Measurements from ENCODE around the gene PER3. TPM values are rescaled to one million over a fixed set of nuclear protein-coding genes. Genes with fewer than 3 reads are reported as not detected.

Gene PER3
- total and polyA plus RNA-seq, 9 of the 15 experiments (the other 6 are each of a cell fraction or from before 2014, with no cell fraction given) = 11.9 to 22.5 (median 14.6) TPM

DNA sequence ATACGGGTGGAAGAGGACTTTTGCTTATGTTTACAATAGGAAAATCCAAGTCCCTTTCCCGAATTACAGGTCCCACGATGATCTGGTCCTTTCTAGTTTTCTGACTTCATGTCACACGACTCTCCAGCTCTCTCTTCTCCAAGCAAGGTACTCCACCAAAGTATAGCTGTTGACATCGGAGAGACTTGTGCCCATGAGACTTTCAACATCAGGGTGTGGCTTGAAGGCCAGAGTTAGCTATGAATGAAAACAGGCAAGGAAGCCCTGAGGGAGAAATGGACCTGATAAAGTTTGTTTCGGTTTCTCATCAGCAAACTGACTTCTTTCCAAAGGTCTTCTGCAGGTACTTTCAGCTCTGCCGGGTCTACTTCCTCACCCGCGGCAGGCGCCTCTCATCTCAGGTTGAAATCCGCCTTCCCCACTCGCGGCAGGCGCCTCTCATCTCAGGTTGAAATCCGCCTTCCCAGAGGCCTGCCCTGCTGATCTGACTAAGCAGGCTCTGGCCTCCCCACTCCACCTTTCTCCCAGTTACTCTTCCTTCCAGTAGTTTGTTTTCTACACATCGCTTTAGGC, 2.1 kb upstream of the PER3 start (continued):
- TF ChIP-seq ZNF655 (CRISPR knock-in tag; IDR thresholded peaks at IDR 0.05) (no peak), NCOR1 (IDR thresholded peaks at IDR 0.05) (no peak), POLR2AphosphoS5 (IDR thresholded peaks at IDR 0.05; ENCODE audit: control insufficient read depth, insufficient read depth, low read depth, low read length) (0 out of 2 replicates have a peak, but pooled peaks have one; percentile 9), ZNF316 (IDR thresholded peaks at IDR 0.05) (no peak), TSC22D4 (tag; IDR thresholded peaks at IDR 0.05) (no peak)
- TF ChIP-seq, protein P1, sequence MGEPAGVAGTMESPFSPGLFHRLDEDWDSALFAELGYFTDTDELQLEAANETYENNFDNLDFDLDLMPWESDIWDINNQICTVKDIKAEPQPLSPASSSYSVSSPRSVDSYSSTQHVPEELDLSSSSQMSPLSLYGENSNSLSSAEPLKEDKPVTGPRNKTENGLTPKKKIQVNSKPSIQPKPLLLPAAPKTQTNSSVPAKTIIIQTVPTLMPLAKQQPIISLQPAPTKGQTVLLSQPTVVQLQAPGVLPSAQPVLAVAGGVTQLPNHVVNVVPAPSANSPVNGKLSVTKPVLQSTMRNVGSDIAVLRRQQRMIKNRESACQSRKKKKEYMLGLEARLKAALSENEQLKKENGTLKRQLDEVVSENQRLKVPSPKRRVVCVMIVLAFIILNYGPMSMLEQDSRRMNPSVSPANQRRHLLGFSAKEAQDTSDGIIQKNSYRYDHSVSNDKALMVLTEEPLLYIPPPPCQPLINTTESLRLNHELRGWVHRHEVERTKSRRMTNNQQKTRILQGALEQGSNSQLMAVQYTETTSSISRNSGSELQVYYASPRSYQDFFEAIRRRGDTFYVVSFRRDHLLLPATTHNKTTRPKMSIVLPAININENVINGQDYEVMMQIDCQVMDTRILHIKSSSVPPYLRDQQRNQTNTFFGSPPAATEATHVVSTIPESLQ (CRISPR knock-in tag; IDR thresholded peaks at IDR 0.05) = no peak

DNA sequence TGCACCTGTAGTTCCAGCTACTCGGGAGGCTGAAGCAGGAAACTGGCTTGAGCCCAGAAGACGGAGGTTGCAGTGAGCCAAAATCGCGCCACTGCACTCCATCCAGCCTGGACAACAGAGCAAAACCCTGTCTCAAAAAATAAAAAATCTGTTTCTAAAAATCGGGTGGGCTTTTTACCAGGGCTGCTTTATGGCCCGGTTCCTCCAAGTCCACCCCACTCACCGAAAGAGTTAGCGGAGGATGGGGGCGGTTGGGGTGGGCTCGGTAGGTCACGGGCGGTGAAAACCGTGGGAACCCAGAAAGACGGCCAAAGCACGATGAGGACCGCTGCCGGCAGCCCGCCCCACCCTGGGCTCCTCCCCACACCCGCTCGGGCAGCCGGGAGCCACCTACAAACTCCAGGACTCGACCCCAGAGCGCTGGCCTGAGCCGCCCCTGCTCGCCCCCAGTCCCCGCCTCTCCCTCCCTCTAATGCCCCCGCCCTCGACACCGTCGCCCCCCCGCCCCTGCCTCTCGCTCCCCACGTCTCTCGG, 846 bp upstream of the PER3 start:
- no peaks in the 10 kb centered on the region for H3K27me3 ChIP-seq (ENCODE audit: control insufficient read depth in 2 of 2, insufficient read depth in 2 of 2, low read length in 2 of 2)
- intact Hi-C loops (cut with micrococcal nuclease) = no loop called here
- H3K27ac ChIP-seq (ENCODE audit: extremely low read depth, low read depth, low read length) = peak overlapping the region; percentile 46; the same call in 1 of the 3 replicates
- peak overlapping the region; percentile 49 for H3K4me3 ChIP-seq
- H4K20me1 ChIP-seq (replicated peaks; ENCODE audit: control insufficient read depth, insufficient read depth, low read length) = no peaks in the 10 kb centered on the region
- DNase-seq (ENCODE audit: extremely low read depth in 1 of 4, low spot score in 3 of 4) = peak; percentile 83 to 88 (median 86)
- no peaks in the 10 kb centered on the region for H3K9me1 ChIP-seq (ENCODE audit: control insufficient read depth, insufficient read depth, low read length)
- peak; percentile 19 for FAIRE-seq
- no peaks in the 10 kb centered on the region for H3K79me2 ChIP-seq (ENCODE audit: control insufficient read depth, insufficient read depth, low read length)
- peaks cover 46% of the 10 kb centered on the region; the same call in 2 of the 3 replicates for H3K36me3 ChIP-seq (ENCODE audit: control insufficient read depth, insufficient read depth, low read length)
- H3K9ac ChIP-seq (ENCODE audit: insufficient read depth in 1 of 2, low read depth in 2 of 2, low read length in 2 of 2) = peak overlapping the region; percentile 58 to 82; a peak in 3 of 4 replicates
- ATAC-seq = peak; percentile 83
- peak overlapping the region; percentile 91 for H2AFZ ChIP-seq (ENCODE audit: low read depth, low read length)
- H3K4me2 ChIP-seq (ENCODE audit: insufficient read depth, low read length) = peak overlapping the region; percentile 70
- TSS peak; percentile 70 for BruUV-seq (replicated peaks)
- 1% methylated on average over 17 of the region's 34 CpGs for WGBS (ENCODE audit: insufficient coverage, low coverage, missing lambda C conversion rate)
- ChIA-PET CTCF (ENCODE audit: low intra/inter-chr PET ratio) (no interaction called here), POLR2A (interaction anchor here (0.6 to 1.9 kb wide), 2 partner anchors 10 to 12 kb away, joined by 3 to 5 read pairs; partner anchors contain the start of gene VAMP3)
- in situ Hi-C loops (cut with MboI) = no loop called here
- peaks cover 7 to 17% of the 10 kb centered on the region in 2 experiments; a peak in 4 of 5 replicates for H3K4me1 ChIP-seq (replicated peaks in 1 of 2; ENCODE audit: control insufficient read depth in 2 of 2, insufficient read depth in 2 of 2, low read length in 2 of 2)
- peaks cover 7% of the 10 kb centered on the region for H3K9me3 ChIP-seq (replicated peaks; ENCODE audit: control insufficient read depth, insufficient read depth, low read depth, low read length)
- TF ChIP-seq ZNF668 (CRISPR knock-in tag; IDR thresholded peaks at IDR 0.05) = no peak
- no peak for TF ChIP-seq SMARCE1 (IDR thresholded peaks at IDR 0.05)
- no peak for TF ChIP-seq STAT6 (CRISPR knock-in tag; IDR thresholded peaks at IDR 0.05)
- no peak for TF ChIP-seq RFX1 (IDR thresholded peaks at IDR 0.05)
- TF ChIP-seq MCM2 (IDR thresholded peaks at IDR 0.05; ENCODE audit: low read depth) = no peak
- no peak for TF ChIP-seq ZNF707 (CRISPR knock-in tag; conservative IDR thresholded peaks at IDR 0.05)
- no peak for TF ChIP-seq KLF16 (IDR thresholded peaks at IDR 0.05)
- TF ChIP-seq ZNF589 (CRISPR knock-in tag; IDR thresholded peaks at IDR 0.05; ENCODE audit: low read depth) = no peak
- no peak for TF ChIP-seq HMGN3 (IDR thresholded peaks at IDR 0.05; ENCODE audit: borderline replicate concordance, extremely low read depth, insufficient read length, low read depth, low read length)
- no peak for TF ChIP-seq NFRKB (IDR thresholded peaks at IDR 0.05; ENCODE audit: low read depth)

All from K562 (cell line).